ENCODE measurements around the gene C1QTNF5.
A peak's percentile ranks its signal among the peaks of the same experiment; 100 is the strongest.

The C1QTNF5 gene

DNA sequence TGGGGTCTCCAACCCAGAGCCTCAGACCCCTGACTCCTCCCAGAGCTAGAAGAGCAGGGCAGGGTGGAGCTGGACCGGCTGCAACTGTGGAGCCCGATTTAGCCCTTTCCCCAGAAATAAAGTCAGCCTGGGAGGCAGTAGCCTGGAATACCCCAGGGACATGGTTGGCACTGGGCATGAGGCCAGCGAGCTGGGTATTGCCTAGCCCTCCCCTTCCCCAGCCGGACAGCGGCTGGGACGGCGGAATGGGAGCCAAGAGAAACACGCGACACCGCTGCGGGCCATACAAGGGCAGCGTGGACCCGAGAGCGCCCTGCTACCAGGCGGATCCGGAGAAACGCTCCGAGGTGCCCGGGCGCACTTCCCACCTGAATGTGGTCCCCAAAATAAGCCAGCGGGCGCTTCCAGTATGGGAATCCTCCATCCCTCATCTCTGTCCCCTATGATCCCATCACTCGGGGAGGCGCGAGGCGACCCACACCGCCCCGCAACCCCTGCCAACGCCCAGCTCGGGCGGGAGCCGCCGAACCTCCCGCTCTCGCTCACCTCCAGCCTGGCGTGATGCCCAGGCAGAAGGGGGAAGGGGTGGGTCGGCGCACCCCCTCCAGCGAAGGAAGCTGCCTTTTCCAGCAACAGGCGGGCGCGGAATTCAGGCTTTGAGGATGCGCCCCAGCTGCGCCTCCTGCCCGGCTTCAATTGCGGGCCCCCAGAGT lies 24.5 kb downstream of the C1QTNF5 start:
- peak overlapping the region; percentile 42 for H3K4me3 ChIP-seq (ENCODE audit: low read depth, low read length)
- TF ChIP-seq, protein P1, sequence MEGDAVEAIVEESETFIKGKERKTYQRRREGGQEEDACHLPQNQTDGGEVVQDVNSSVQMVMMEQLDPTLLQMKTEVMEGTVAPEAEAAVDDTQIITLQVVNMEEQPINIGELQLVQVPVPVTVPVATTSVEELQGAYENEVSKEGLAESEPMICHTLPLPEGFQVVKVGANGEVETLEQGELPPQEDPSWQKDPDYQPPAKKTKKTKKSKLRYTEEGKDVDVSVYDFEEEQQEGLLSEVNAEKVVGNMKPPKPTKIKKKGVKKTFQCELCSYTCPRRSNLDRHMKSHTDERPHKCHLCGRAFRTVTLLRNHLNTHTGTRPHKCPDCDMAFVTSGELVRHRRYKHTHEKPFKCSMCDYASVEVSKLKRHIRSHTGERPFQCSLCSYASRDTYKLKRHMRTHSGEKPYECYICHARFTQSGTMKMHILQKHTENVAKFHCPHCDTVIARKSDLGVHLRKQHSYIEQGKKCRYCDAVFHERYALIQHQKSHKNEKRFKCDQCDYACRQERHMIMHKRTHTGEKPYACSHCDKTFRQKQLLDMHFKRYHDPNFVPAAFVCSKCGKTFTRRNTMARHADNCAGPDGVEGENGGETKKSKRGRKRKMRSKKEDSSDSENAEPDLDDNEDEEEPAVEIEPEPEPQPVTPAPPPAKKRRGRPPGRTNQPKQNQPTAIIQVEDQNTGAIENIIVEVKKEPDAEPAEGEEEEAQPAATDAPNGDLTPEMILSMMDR (IDR thresholded peaks at IDR 0.05; ENCODE audit: insufficient read depth, low read depth, low read length, missing control alignments) = no peak
- no peak for DNase-seq (ENCODE audit: low read depth)

DNA sequence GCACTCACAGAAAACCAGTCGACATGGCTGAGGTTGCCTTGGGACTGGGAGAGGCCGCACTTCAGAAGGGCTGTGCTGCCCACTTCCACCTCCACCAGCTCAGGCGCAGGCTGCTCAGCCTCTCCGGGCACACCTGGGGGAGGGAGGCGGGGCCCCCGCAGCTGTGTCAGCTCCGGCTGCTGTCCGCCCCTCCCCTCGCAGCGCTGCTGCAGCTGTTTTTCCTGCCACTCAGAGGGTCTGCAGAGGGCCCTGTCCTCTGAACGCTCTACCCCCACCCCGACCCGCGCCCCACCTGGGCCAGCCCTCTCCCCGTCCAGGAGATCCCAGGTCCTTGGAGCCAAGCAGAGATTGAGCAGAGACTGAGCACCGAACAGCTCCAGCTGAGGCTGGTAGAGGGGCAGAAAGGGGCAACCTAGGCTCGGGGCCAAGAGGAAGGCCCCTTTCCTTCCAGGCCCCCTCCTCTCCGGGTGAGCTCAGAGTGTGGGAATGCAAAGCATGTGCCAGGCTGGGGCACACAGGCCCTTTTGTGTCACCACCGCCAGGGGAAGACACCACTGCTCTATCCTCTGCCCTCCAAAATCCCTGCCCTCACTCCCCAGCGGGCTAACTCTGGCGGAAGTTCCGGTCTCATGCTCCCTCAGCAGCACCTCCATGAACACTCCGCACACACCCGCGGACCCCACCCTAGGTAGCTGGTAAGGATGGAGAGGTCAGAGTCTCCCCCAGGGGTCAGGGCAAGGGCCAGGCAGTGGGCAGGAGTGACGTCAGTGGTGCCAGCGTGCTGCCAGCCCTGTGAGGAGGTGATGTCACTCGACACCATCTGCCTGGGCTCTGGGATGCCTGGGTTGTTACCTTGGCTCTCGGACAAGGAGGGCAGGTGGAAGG lies 25.3 kb downstream of the C1QTNF5 start:
- DNase-seq (ENCODE audit: low read depth) = peak; percentile 57
- TF ChIP-seq, protein P1 (IDR thresholded peaks at IDR 0.05; ENCODE audit: insufficient read depth, low read depth, low read length, missing control alignments) = no peak

DNA sequence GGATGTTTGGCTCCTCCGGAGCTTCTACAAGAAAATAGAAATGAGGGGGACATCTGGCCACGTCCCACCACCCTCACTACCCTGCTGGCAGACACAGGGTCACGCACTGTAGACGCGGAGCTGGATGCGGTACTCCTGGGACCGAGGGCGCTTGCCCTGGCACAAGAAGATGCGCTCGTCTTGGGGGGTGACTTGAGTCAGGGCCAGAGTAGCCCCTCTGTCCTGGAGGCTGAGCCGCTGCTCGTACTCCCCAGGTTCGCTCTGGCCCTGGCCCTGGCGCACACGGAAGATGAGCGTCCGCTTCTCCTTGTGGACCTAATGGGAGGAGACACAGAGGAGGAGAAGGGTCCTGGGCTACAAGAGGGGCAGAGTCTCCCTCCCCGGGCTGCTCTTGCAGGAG lies 26.0 kb downstream of the C1QTNF5 start:
- H3K4me3 ChIP-seq (ENCODE audit: low read depth, low read length) = no peak overlapping the region
- DNase-seq (ENCODE audit: low read depth) = no peak
- TF ChIP-seq, protein P1 (IDR thresholded peaks at IDR 0.05; ENCODE audit: insufficient read depth, low read depth, low read length, missing control alignments) = no peak

More for the DNA sequence above, 25.3 kb downstream of the C1QTNF5 start:
- H3K4me3 ChIP-seq (ENCODE audit: low read depth, low read length) = peak overlapping the region; percentile 42

DNA sequence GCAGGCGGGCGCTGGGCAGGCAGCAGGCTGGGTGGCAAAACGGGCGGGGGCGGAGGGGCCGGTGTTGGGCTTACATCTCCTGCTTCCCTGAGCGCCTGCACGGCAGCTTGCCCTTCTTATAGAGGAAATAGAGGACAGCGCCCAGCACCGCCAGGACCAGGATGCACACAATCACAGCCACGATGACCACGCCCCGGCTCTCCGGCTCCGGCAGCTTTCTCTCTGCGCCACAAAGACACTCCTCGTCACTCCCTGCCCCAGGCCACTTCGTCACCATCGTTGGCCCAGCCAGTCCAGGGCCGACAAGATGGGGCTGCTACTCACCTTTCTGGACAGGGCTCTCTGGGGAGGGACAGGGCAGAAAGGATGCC lies 30.0 kb downstream of the C1QTNF5 start:
- DNase-seq (ENCODE audit: low read depth) = no peak
- no peak overlapping the region for H3K4me3 ChIP-seq (ENCODE audit: low read depth, low read length)
- TF ChIP-seq, protein P1 (IDR thresholded peaks at IDR 0.05; ENCODE audit: insufficient read depth, low read depth, low read length, missing control alignments) = no peak

DNA sequence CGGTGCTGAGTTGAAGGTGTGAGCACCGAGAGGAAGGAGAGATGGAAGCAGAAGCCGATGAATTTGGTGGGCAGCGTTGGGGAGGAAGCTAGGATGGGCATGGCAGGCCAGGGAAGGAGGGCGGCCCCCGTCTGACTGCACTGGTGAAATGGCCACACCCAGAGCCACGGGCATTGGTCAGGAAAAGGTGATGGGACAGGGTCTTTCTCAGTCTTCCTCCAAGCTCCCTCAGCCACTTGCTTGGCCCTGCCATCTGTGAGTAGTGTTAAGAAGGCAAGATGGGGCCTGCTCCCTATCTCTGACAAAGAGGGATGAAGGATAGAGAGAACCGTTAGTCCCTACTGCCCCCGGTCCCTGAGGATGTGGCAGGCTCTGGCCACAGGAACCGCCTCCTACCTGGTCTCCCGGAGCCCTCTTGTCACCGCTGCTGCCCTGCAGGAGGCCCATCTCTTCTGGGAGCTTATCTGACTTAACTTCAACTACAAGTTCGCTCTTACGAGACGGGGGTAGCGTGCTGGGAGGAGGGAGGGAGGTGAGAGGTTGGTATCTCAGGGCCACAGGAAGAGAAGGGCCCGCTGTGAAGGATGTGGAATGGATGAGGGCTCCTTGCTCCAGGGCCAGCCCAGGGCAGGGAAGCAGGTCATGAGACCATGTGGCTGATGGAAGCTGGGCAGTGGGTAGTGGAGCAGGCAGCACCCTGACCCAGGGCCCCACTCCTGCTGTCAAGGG lies 30.6 kb downstream of the C1QTNF5 start:
- no peak for DNase-seq (ENCODE audit: low read depth)
- TF ChIP-seq, protein P1 (IDR thresholded peaks at IDR 0.05; ENCODE audit: insufficient read depth, low read depth, low read length, missing control alignments) = no peak
- no peak overlapping the region for H3K4me3 ChIP-seq (ENCODE audit: low read depth, low read length)

DNA sequence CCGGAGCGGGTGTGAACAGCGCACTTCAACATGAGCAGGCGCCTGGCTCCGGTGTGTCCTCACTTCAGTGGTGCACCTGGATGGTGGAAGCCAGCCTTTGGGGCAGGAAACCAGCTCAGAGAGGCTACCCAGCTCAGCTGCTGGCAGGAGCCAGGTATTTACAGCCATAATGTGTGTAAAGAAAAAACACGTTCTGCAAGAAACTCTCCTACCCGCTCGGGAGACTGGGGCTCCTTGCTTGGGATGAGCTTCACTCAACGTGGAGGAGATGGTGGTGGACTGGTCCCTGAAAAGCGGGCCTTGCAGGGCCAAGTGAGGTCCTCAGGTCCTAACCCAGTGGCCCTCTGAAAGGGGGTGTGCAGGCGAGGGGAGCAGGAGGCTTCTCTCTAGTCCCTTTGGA lies 31.3 kb downstream of the C1QTNF5 start:
- TF ChIP-seq, protein P1 (IDR thresholded peaks at IDR 0.05; ENCODE audit: insufficient read depth, low read depth, low read length, missing control alignments) = no peak
- no peak for DNase-seq (ENCODE audit: low read depth)
- H3K4me3 ChIP-seq (ENCODE audit: low read depth, low read length) = no peak overlapping the region

Measured in GM12865 (cell line).